ENCODE results near the gene ZNF3. TPM values are rescaled to one million over a fixed set of nuclear protein-coding genes. Genes with fewer than 3 reads are reported as not detected.
A peak's percentile ranks its signal among the peaks of the same experiment; 100 is the strongest.
"Not testable (repeated sequence)": the region's sequence is repeated elsewhere in the genome, so short reads cannot be mapped to it uniquely, and the experiment has no call there.

ZNF3 gene
- polyA plus RNA-seq (ENCODE audit: insufficient read length in 4 of 4), result 10 to 100 TPM; 45.5 to 53.9 (median 53.3) TPM

GRCh38 chr7:100081535-100082102 is at the start of gene ZNF3:
Gene ZNF3, minus strand, starts transcription at chr7:100081723. Its CDS starts 4,366 bp downstream, at chr7:100077357.
- peak; percentile 96 to 99 (median 98) for DNase-seq (ENCODE audit: low read depth in 4 of 4, low spot score in 3 of 4)

DNA sequence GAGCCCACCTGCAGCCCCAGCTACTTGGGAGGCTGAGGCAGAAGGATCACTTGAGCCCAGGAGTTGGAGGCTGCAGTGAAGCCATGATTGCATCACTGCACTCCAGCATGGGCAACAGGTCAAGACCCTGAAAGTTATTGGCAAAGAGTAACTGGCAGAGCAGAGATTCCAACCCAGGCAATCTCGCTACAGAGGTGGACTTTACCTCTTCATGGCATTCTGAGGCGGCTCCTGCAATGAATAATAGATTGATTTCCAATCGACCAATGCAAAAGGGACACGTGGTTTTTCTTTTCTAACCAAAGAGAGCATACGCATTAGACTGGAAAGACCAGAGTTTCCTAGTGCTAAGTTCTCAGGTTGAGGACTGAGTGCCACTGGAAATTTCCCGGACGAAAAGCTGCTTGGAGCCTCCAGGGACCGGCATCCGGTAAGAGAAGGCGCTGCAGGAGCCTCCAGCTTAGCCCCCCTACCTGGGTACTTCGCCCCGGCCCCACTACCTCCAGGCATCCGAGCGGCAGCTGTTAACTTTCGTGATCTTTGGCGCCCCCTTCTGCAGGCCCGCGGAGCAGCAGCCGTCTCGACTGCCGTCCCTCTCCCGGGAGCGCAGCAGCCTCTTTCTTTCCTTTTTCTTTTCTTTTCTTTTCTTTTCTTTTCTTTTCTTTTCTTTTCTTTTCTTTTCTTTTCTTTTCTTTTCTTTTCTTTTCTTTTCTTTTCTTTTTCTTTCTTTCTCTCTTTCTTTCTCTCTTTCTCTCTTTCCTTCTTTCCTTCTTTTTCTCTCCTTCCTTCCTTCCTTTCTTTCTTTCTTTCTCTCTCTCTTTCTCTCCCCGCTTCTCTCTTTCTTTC is 49.3 kb upstream of the ZNF3 start:
- DNase-seq (ENCODE audit: low read depth in 4 of 4, low spot score in 3 of 4), result peak in 2 of 4 donors; percentile 37 to 69

GRCh38 chr7:100130220-100130607 is 48.7 kb upstream of the ZNF3 start:
- not testable (repeated sequence) for DNase-seq (ENCODE audit: low read depth in 4 of 4, low spot score in 3 of 4)

- DNase-seq (ENCODE audit: low read depth in 4 of 4, low spot score in 3 of 4), result no peak
Measured at GRCh38 chr7:100128637-100128963, 47.1 kb upstream of the ZNF3 start.

DNA sequence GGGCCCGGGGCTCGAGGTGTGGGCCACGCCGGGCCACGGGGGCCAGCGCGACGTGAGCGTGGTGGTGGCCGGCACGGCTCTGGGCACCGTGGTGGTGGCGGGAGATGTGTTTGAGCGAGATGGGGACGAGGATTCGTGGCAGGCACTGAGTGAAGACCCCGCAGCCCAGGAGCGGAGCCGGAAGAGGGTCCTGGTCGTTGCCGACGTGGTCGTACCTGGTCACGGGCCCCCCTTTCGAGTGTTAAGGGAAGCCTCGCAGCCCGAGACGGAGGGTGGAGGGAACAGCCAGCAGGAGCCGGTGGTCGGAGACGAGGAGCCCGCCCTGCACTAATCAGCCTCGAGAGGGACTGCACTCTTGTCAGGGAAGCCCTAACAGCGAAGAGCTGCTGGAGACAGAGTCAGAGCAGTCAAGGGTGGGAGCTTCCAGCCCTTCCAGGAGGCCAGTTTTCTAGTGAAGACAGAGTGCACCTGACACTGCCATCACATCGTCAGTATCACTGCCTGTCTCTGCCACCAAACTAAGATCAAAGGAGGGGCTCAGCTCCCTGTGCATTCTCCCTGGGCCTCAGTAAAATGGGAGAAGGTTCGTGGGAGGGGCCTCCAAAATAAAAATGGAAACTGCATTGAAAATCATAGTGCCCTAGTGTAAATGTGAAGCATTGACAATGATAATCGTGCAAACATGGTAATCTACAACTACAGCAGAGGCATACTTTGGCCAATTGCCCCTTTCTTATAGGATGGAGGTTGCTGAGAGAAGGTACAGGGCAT is 46.5 kb upstream of the ZNF3 start:
- DNase-seq (ENCODE audit: low read depth in 4 of 4, low spot score in 3 of 4), result no peak

DNA sequence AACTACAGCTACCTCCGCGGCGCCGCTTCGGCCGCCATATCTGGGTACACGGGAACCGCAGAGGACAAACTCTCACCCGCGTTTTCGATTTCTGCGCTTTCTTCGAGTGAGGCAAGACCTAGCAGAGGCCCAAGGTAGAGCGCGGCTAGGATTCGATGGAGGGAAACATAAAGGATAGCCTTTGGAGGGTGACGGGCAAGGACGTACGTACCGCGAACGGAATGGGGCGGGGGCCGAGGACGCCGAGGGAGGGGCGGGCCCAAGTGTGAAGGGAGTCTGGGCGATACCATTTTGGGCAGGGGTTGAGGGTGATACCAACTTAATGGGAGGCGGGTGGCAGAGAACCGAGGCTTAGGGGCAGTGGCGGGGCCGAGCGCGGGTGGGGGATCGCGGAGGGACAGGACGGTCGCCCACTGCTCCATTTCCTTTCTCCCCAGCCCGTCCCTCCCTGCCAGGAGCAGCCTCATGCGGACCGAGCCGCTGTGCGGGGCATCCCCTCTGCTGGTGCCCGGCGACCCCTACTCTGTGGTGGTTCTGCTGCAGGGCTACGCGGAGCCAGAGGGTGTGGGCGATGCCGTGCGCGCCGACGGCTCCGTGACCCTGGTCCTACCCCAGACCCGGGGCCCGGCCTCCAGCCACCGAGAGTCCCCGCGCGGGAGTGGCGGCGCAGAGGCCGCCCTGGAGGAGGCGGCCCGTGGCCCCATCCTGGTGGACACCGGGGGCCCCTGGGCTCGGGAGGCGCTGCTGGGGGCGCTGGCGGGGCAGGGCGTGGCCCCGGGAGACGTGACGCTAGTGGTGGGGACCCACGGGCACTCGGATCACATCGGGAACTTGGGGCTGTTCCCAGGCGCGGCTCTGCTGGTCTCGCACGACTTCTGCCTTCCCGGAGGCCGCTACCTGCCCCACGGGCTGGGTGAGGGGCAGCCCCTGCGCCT is 45.7 kb upstream of the ZNF3 start, which contains the start of gene MBLAC1:
Gene MBLAC1, plus strand, starts transcription at position 37 of the 935 bp plus-strand sequence. Its CDS starts 429 bp downstream, at position 466.
- peak; percentile 92 to 95 (median 94) for DNase-seq (ENCODE audit: low read depth in 4 of 4, low spot score in 3 of 4)

GRCh38 chr7:100126239-100126930 is 44.9 kb upstream of the ZNF3 start:
- no peak for DNase-seq (ENCODE audit: low read depth in 4 of 4, low spot score in 3 of 4)

GRCh38 chr7:100124301-100125230 is 43.0 kb upstream of the ZNF3 start:
- DNase-seq (ENCODE audit: low read depth in 4 of 4, low spot score in 3 of 4), result no peak

DNA sequence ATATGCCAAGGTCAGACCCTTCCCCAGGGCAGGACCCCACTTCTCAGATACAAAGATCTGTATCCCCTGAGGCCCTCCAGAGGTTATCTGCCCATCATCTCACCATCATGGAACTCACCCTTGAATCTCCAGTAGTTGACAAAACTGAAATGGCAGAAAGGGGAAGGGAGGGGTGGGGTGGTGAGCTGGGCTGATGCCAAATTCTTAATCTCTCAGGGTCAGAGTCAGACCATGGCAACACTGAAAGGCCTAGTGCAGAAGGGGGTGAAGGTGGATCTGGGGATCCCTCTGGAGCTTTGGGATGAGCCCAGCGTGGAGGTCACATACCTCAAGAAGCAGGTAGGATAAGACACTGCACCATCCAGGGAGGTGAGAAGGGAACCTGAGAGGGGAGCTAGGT is 41.0 kb upstream of the ZNF3 start:
- no peak for DNase-seq (ENCODE audit: low read depth in 4 of 4, low spot score in 3 of 4)

DNA sequence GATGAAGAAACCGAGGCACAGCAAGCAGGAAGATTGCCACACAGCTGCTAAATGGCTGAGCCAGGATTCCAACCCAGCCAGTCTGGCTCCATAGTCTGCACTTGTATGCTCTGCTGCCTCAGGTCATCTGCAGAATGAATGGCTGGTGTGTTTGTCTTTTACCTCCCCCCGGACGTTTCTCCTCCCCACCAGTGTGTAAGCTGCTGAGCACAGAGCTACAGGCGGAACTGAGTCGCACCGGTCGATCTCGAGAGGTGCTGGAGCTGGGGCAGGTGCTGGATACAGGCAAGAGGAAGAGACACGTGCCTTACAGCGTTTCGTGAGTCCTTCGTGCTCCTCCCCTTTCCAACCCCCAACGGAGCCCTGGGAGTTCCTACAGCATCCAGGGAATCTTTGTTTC is 40.5 kb upstream of the ZNF3 start:
- no peak for DNase-seq (ENCODE audit: low read depth in 4 of 4, low spot score in 3 of 4)

- DNase-seq (ENCODE audit: low read depth in 4 of 4, low spot score in 3 of 4), result no peak
Measured at GRCh38 chr7:100120733-100121036, 39.2 kb upstream of the ZNF3 start.

DNA sequence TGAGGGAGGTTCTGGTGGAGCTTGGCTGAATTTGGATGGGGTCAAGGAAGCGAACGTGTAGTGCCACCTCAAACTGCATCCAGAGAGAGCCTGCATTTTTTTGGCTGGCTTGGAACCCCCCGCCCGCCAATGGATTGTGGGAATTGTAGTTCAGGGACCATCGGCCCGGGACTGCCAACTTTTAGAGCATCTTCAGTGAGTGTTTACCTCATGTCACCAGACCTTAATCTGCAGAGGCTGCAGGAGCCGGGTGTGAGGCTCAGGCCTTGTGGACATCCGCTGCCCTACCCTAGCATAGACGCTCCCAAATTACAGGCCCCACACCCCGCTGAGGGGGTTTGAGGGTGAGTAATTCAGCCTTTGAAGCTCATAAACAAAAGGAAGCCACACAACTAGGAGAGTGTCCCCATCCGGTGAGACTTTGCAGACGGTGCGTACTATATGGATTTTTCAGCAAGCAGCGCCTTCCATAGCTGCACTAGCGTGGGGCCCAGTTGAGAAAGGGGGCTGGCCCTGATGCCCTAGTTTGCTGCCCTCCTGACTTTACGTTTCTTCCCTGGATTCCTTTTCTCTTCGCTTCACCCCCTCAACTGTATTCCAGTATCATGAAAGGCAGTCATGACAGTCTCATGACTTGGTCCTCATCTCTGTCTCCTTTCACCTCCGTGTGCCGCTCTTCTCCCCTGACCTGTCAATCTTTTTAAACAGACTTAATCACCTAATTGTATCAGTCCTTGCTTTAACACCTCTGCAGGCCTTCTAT is 38.6 kb upstream of the ZNF3 start:
- DNase-seq (ENCODE audit: low read depth in 4 of 4, low spot score in 3 of 4), result no peak

- DNase-seq (ENCODE audit: low read depth in 4 of 4, low spot score in 3 of 4), result peak; percentile 91 to 95 (median 94)
Measured at GRCh38 chr7:100119072-100119969, 37.8 kb upstream of the ZNF3 start, which contains the start of the genes CNPY4 and TAF6. Gene CNPY4, plus strand, starts transcription at chr7:100119634. Its CDS starts 111 bp downstream, at chr7:100119745. Gene TAF6, minus strand, starts transcription at chr7:100119358. Its CDS starts 5,149 bp downstream, at chr7:100114209.

GRCh38 chr7:100118388-100119071 is 37.0 kb upstream of the ZNF3 start:
- no peak for DNase-seq (ENCODE audit: low read depth in 4 of 4, low spot score in 3 of 4)

- no peak for DNase-seq (ENCODE audit: low read depth in 4 of 4, low spot score in 3 of 4)
Measured at GRCh38 chr7:100115026-100115425, 33.5 kb upstream of the ZNF3 start.

DNA sequence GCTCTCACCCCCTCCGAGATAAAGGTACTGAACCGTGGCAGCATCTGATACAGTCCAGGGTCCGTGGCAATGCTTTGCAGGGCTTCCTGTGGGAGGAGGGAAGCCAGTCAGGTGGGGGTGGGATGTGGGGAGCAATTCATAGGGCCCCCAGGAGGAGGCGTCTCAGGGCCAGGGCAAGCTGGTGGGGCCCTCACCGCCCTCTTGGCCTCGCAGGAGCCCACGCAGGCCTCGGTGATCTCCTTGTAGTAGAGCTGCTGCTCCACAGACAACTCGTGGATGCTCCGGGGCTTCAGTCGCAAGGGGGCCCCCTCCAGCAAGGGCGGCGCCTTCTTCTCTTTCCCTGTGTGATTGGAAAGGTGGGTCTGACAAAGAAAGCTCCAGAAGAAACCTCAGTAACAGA is 30.4 kb upstream of the ZNF3 start:
- no peak for DNase-seq (ENCODE audit: low read depth in 4 of 4, low spot score in 3 of 4)

Measured in right renal pelvis (tissue), 4 donors.